ENCODE data around the gene PTN.
"Not testable (repeated sequence)": the region's sequence is repeated elsewhere in the genome, so short reads cannot be mapped to it uniquely, and the experiment has no call there.

Gene PTN

DNA sequence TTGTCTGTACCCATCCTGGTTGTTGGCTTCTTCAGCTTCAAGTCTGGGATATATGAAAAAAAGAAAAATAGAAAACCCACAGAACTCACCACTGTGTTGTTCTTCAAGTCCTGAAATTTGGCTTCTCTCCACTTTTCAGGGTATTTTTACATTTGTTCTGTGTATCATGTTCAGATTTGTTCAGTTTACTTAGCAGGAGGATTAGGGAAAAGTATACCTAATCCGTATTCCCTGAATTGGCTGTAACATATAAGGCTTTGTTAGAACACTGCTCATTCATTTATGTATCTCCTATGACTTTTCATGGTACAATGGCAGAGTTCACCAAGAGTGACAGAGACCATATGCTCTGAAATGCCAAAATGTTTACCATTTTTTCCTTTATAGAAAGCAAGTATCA lies 146.9 kb downstream of the PTN start:
- H3K4me3 ChIP-seq (replicated peaks in 1 of 2; ENCODE audit: low read depth in 2 of 2, low read length in 2 of 2) = no peak overlapping the region
- DNase-seq (ENCODE audit: low read depth in 2 of 2) = no peak
- TF ChIP-seq, protein P1, sequence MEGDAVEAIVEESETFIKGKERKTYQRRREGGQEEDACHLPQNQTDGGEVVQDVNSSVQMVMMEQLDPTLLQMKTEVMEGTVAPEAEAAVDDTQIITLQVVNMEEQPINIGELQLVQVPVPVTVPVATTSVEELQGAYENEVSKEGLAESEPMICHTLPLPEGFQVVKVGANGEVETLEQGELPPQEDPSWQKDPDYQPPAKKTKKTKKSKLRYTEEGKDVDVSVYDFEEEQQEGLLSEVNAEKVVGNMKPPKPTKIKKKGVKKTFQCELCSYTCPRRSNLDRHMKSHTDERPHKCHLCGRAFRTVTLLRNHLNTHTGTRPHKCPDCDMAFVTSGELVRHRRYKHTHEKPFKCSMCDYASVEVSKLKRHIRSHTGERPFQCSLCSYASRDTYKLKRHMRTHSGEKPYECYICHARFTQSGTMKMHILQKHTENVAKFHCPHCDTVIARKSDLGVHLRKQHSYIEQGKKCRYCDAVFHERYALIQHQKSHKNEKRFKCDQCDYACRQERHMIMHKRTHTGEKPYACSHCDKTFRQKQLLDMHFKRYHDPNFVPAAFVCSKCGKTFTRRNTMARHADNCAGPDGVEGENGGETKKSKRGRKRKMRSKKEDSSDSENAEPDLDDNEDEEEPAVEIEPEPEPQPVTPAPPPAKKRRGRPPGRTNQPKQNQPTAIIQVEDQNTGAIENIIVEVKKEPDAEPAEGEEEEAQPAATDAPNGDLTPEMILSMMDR (IDR thresholded peaks at IDR 0.05; ENCODE audit: low read depth, low read length) = no peak

GRCh38 chr7:137195996-137196395 lies 147.5 kb downstream of the PTN start:
- DNase-seq (ENCODE audit: low read depth in 2 of 2) = no peak
- TF ChIP-seq, protein P1 (IDR thresholded peaks at IDR 0.05; ENCODE audit: low read depth, low read length) = no peak
- no peak overlapping the region for H3K4me3 ChIP-seq (replicated peaks in 1 of 2; ENCODE audit: low read depth in 2 of 2, low read length in 2 of 2)

GRCh38 chr7:137181619-137182018 lies 161.9 kb downstream of the PTN start:
- not testable (repeated sequence) for H3K4me3 ChIP-seq (replicated peaks in 1 of 2; ENCODE audit: low read depth in 2 of 2, low read length in 2 of 2); DNase-seq (ENCODE audit: low read depth in 2 of 2)
